Stimulated activated CD8-positive, alpha-beta memory T cell treated with anti-CD3 and anti-CD28 coated beads, Interleukin-4, amount 100 ng/mL, for 4 hours (primary cell): ENCODE data around the gene NSMCE4A.
"Not testable (repeated sequence)": the region's sequence is repeated elsewhere in the genome, so short reads cannot be mapped to it uniquely, and the experiment has no call there.

Source experiments
- DNase-seq, 2 donors: peaks; one replicate each; pipeline ENCODE4 v3.0.0-alpha.2; 2020; ENCODE audit warnings: low read depth in 2 of 2, low spot score in 1 of 2

Gene NSMCE4A

GRCh38 chr10:121942749-121943416 is 32.1 kb downstream of the NSMCE4A start:
- DNase-seq = no peak

- no peak for DNase-seq
Observed at GRCh38 chr10:121941532-121941931, 33.5 kb downstream of the NSMCE4A start.

GRCh38 chr10:121936295-121936694 is 38.7 kb downstream of the NSMCE4A start:
- no peak for DNase-seq

GRCh38 chr10:121935702-121936101 is 39.3 kb downstream of the NSMCE4A start:
- DNase-seq = no peak

GRCh38 chr10:121930268-121931085 is 44.5 kb downstream of the NSMCE4A start:
- DNase-seq = not testable (repeated sequence)

GRCh38 chr10:121929585-121930267 is 45.3 kb downstream of the NSMCE4A start:
- DNase-seq = not testable (repeated sequence)

GRCh38 chr10:121928528-121928884 is 46.5 kb downstream of the NSMCE4A start:
- DNase-seq = peak; percentile 16 to 28

- peak; percentile 45 to 70 for DNase-seq
Observed at GRCh38 chr10:121927841-121928527, 47.0 kb downstream of the NSMCE4A start, which contains the start of gene ATE1. Gene ATE1 (minus strand): TSS chr10:121928031. CDS start chr10:121927949, 82 bp downstream.

- DNase-seq = no peak
Observed at GRCh38 chr10:121927318-121927840, 47.6 kb downstream of the NSMCE4A start.

- no peak for DNase-seq
Observed at GRCh38 chr10:121926671-121927317, 48.2 kb downstream of the NSMCE4A start.

GRCh38 chr10:121926157-121926556 is 48.9 kb downstream of the NSMCE4A start:
- no peak for DNase-seq

GRCh38 chr10:121921238-121921931 is 53.6 kb downstream of the NSMCE4A start:
- no peak for DNase-seq

GRCh38 chr10:121919666-121920065 is 55.4 kb downstream of the NSMCE4A start:
- DNase-seq = no peak

GRCh38 chr10:121918800-121919199 is 56.2 kb downstream of the NSMCE4A start:
- not testable (repeated sequence) for DNase-seq

- no peak for DNase-seq
Observed at GRCh38 chr10:121914661-121915060, 60.4 kb downstream of the NSMCE4A start.

GRCh38 chr10:121911421-121911697 is 63.7 kb downstream of the NSMCE4A start:
- no peak for DNase-seq

GRCh38 chr10:121910673-121911420 is 64.2 kb downstream of the NSMCE4A start:
- DNase-seq = no peak
